SK-N-DZ (cell line): ENCODE measurements around the gene CDKN2B.

Source experiments
- DNase-seq: peaks from one replicate; pipeline ENCODE4 v3.0.0-alpha.2; 2015; ENCODE audit warnings: low spot score

CDKN2B gene

DNA sequence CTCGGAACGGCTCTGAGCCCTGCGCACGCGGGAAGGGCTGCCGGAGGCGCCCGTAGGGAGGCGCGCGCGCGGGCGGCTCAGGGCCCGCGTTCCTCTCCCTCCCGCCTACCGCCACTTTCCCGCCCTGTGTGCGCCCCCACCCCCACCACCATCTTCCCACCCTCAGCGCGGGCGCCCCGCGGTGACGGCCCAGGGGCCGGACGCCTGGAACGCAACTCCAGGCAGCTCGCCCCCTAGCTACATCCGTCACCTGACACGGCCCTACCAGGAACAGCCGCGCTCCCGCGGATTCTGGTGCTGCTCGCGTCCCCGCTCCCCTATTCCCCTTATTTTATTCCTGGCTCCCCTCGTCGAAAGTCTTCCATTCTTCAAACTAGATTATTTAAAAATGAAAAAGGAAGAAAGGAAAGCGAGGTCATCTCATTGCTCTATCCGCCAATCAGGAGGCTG, 14.5 kb downstream of the CDKN2B start, which contains the start of gene CDKN2B-AS1:
Gene CDKN2B-AS1 (plus strand): TSS at position 236 of the 450 bp plus-strand sequence.
- DNase-seq, result peak; percentile 58

DNA sequence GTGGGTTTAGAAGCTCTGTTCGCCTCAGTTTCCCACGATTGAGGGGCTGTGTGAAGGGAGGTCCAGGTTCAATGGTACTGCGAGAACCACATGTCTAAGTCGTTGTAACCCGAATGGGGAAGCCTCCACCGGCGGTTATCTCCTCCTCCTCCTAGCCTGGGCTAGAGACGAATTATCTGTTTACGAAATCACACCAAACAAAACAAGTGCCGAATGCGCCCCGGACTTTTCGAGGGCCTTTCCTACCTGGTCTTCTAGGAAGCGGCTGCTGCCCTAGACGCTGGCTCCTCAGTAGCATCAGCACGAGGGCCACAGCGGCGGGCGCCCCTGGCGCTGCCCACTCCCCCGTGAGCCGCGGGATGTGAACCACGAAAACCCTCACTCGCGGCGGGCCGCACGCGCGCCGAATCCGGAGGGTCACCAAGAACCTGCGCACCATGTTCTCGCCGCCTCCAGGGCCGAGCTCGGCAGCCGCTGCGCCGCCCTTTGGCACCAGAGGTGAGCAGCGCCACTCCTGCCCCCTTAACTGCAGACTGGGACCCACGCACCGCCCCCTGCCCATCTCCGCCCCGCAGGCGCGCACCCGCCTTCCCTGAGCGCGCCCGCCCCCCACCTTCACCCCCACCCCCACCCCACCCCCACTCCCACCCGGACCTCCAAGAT, 15.1 kb downstream of the CDKN2B start, which contains the start of gene CDKN2A:
Gene CDKN2A (minus strand): TSS at position 500 of the 663 bp plus-strand sequence.
- peak; percentile 16 for DNase-seq

DNA sequence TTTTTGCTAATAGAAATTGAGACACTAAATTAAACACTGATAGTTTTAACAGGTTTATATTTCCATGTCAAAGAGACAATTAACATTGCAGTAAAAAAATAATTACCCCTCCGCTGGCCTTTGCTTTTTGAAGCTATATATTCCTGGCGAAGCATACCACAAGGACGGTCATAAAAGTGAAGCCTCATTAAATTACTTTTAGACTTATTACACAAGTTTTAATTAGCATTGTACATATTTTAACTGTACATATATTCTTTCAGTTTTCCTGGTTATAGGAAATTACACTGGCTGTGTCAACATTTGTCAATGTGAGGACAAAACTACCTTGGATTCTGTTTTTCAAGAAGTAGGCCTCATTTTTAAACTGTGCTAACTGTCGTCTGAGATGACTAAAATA, 16.1 kb downstream of the CDKN2B start:
- no peak for DNase-seq

DNA sequence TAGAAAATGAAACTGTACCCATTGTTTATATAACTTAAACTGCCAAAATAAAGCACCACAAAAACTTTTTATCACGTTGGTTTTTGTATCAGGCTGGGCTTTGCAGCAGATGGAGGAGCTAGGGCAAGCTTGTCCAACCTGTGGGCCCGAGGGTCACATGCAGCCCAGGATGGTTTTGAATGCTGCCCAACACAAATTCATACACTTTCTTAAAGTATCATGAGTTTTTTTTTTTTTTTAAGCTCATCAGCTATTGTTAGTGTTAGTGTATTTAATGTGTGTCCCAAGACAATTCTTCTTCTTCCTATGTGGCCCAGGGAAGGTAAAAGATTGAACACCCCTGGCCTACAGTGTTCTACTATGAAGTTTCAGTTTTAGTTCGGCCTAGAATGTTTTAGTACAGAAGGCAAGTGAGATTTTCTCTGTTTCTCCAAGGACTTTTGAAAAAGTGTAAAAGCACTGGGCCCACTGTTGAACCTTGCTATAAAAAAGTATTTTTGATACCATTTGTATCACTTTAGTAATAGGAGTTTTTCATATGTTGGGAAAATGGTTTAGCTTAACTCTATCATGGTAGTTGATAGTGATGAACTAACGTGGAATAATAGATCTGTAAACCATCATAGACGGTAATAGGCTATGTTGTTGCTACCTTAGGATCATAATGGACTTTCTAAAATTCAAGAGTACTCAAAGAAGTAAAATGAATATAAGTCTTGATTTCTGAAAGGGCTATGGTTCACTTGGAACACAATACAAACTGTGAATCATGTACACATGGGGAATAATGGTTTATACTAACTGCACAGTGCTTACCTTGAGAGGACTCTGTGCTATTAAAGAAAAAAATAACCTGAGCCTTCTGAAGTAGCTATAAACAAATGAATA, 17.8 kb downstream of the CDKN2B start:
- no peak for DNase-seq

DNA sequence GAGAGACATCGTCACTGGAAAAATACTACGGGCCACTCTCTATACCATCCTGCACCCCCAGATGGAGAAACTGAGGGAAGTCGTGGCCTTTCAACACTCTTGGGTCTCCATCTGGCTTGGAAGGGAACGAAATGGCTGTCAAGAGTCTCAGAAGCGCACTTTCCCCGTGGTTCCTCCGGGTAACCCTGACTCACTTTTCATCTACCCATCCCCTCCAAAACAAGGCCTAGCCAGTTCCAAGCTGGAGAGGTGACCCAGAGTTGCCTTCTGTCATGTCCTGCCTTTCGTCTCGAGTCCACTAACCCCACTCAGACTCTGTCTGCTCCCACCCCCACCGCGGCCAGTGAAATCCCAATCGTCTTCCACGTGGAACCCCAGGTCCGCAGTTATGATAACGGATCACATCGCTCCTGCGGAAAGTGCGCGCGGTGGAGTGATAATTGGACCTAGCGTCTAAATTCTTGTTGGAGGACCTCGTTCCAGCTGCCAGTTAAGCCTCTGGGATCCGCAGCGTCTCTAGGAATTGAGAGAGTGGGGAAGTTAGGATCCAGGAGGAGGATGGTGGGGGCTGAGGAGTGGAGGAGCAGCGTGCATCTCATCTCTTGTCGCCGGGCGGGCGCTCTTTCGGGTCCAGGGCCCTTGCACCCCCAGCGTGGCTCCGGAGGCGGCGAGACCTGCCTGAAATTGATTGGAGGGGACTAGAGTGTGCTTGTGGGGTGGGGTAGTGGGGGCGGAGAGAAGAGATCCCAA, 19.5 kb downstream of the CDKN2B start:
- DNase-seq, result no peak

DNA sequence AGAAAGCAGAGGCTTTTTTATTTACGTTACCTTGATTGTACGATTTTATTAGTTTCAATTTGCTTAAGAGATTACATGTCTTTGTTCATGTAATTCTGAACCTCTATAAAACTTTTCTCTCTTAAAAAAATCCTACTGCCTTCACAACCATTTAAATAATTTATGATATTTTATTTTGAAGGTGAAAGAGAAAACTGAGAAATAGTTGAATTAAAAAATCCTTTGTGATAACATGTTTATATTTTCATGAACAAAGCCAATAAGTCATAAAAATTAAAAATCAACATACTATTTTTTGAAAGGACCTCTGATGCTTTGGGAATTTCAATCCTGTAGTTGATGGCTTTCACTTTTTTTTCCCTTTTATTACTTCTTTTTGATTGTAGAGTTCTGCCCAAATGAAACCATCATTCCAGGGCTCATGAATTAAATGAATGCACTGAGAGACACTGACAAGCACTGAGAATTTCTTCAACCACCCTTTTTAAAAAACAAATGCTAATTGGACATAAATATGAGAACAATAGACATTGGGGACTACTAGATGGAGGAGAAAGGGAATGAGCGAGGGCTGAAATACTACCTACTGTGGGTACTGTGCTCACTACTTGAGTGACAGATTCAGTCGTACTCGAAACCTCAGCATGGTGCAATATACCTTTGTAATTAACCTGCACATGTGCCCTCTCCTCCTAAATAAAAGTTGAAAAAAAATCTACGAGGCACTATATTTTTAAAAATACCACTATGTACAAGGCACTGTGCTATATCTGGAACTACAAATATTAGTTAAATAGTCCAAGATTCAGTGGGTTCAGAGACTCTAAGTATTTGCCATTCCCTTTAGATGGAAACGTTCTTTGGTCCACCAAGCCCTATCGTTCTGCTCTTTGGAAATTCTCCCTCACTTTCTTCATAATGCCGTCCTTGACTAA, 20.8 kb downstream of the CDKN2B start:
- DNase-seq, result no peak

DNA sequence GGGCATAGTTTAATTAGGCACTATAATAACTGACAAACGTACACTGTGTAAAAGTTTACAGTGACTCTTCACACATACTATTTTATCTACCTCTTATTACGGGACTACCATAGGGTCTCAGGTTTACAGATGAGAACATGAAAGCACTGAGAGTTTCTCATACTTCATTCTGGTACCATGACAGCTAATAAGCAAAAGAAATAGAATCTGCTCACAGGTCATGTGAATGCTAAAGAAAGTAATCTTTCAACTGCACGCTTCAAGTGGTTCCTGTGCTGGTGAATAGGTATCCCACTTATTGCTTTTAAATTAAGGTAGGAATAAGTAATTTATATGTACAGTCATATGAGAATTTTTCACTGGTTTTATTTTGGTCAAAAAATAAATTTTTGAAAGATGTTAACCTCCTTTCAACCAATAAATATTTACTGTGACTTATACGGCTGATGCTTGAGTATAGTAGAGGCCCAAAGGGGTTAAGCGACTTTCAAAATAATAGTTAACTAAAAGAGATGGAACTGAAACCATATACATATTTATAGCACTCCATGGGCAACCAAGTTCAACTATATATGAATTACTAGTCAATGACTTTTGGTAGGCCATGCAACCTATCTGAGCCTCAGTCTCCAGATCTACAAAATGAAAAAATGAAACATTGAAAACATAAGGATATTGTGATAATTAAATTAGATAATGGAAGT, 23.0 kb downstream of the CDKN2B start:
- no peak for DNase-seq

DNA sequence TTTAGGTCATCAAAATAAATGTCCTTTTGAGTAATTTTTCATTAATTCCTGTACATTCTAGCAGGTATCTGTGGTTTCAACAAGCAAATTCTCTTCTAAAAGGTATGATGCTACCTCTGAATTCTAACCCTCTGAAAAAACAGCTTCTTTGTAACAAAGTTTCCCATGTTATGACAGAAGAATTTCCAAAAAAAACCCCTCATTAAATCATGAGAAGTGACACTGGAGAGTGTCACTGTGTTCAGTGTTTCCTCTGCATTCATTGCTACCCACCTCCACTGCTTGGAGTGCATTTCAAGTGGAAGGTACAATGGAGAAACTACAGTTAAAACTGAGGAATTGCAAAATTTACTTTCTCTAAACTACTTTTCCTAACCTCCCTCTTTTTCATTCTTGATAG, 25.0 kb downstream of the CDKN2B start:
- no peak for DNase-seq

DNA sequence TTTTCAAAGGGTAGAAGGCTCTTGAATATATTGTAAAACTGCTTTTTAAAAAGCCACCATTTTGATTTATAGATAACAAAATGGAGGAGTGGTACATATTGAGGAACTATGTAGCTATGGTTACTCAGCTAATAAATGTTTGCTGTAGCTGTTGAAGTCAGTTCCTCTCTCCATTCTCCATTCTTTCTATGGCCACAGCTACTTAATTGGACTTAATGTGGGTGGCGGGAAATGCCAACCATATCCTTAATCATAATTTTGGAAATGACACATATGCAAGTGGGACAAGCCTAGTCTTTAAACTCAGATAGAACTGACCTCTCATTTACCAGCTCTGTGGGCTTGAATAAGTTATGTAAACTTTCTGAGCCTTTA, 25.6 kb downstream of the CDKN2B start:
- DNase-seq, result no peak

DNA sequence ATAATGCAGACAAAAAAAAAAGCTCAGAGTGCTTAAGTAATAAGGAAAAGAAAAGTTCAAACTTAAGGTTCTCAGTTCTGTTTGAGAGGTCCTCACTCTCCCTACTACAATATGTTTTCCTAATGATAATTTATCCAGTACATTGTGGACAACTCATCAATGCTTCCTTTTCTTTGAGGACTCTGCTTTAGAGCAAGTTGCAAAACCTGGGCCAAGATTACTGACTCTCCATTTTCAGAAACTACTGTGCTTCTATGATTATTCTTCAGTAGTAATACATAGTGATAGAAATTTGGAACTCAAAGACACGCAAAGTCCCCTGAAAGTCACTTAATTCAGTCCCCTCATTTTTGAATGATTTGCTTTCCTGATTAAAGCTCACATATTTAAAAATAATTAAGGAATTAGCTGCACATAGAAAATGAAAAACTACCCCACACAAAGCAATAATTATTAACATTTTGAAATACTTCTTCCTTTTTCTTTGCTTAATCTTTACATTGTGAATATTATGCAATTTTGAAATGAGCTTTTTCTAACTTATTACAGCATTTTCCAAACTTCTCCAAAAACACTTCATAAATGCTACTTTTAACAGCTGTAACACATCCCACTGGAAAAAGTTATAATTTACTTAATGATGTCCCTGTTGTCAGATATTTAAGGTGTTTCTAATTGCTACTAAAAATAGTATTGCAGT, 26.1 kb downstream of the CDKN2B start:
- DNase-seq, result no peak

DNA sequence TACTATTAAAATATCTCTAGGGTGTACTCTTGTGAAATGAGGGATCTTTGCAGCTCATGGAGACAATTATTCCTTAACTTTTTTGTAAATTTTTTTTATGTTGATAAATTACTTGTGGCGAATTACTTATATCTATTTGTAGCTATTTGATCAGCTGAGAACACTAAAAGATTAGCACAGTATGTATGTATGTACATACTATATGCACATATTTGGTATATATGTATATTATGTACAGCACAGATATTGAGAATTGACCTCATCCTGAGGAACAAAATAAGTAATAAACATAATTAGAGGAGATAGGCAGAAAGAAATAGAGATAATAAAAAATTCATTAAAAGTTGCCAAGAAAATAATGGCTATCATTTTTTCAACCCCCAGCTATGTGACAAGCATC, 26.7 kb downstream of the CDKN2B start:
- DNase-seq, result no peak

DNA sequence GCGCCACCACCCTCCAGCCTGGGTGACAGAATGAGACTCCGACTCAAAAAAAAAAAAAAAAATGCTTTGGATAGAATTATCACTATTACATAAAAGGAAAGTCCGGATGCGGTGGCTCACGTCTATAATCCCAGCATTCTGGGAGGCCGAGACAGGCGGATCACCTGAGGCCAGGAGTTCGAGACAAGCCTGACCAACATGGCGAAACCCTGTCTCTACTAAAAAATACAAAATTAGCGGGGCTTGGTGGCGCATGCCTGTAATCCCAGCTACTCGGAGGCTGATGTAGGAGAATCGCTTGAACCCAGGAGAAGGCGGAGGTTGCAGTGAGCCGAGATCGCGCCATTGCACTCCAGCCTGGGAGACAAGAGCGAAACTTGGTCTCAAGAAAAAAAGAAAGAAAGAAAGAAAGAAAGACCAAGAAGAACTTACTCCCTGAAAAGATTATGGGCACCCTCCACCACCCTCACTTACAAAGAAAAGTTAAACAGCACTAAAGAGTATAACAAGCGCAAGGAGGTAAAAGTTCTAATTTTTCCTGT, 32.7 kb downstream of the CDKN2B start:
- DNase-seq, result no peak

DNA sequence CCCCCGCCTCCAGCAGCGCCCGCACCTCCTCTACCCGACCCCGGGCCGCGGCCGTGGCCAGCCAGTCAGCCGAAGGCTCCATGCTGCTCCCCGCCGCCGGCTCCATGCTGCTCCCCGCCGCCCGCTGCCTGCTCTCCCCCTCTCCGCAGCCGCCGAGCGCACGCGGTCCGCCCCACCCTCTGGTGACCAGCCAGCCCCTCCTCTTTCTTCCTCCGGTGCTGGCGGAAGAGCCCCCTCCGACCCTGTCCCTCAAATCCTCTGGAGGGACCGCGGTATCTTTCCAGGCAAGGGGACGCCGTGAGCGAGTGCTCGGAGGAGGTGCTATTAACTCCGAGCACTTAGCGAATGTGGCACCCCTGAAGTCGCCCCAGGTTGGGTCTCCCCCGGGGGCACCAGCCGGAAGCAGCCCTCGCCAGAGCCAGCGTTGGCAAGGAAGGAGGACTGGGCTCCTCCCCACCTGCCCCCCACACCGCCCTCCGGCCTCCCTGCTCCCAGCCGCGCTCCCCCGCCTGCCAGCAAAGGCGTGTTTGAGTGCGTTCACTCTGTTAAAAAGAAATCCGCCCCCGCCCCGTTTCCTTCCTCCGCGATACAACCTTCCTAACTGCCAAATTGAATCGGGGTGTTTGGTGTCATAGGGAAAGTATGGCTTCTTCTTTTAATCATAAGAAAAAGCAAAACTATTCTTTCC, 34.2 kb downstream of the CDKN2B start:
- peak; percentile 30 for DNase-seq

DNA sequence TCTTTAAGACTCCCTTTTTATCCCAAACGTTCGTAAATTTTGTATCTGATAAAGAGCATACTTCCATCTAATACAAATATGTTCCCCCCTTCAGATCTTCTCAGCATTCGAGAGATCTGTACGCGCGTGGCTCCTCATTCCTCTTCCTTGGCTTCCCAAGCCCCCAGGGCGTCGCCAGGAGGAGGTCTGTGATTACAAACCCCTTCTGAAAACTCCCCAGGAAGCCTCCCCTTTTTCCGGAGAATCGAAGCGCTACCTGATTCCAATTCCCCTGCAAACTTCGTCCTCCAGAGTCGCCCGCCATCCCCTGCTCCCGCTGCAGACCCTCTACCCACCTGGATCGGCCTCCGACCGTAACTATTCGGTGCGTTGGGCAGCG, 34.8 kb downstream of the CDKN2B start:
- no peak for DNase-seq

DNA sequence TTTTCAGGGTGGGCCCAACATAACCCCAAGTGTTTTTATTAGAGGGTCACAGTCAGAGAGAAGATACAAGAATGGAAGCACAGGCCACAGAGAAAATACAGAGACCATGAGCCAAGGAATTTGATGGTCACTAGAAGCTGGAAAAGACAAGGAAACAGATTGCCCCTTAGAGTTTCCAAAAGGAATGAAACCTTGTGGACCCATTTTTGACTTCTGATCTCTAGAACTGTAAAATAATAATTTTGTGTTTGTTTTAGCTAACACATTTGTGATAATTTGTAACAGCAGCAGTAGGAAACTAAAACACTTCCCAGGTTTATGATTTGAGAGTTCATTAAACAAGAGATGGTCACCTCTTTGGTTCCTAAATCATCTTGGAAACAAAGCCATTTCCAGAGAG, 36.7 kb downstream of the CDKN2B start:
- no peak for DNase-seq

DNA sequence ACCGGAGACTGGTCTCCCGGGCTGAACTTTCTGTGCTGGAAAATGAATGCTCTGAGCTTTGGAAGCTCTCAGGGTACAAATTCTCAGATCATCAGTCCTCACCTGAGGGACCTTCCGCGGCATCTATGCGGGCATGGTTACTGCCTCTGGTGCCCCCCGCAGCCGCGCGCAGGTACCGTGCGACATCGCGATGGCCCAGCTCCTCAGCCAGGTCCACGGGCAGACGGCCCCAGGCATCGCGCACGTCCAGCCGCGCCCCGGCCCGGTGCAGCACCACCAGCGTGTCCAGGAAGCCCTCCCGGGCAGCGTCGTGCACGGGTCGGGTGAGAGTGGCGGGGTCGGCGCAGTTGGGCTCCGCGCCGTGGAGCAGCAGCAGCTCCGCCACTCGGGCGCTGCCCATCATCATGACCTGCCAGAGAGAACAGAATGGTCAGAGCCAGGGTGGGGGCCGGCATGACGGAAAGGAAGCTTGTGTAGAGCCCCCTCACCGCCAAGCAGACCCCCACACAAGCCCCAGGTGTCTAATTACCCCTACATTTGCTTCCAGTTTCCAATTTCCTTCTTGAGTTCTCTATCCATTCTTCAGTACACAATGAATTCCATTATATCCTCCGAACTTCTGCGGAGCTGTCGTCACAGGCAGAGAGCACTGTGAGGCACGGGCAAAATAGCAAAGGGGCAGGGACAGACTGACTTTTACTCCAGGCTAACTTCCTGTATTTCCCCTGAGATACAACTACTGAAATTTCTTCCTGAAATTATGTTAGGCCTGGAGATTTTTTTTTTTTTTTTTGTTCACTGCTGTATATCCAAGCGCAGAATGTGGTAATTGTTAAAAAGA, 38.1 kb downstream of the CDKN2B start:
- no peak for DNase-seq

DNA sequence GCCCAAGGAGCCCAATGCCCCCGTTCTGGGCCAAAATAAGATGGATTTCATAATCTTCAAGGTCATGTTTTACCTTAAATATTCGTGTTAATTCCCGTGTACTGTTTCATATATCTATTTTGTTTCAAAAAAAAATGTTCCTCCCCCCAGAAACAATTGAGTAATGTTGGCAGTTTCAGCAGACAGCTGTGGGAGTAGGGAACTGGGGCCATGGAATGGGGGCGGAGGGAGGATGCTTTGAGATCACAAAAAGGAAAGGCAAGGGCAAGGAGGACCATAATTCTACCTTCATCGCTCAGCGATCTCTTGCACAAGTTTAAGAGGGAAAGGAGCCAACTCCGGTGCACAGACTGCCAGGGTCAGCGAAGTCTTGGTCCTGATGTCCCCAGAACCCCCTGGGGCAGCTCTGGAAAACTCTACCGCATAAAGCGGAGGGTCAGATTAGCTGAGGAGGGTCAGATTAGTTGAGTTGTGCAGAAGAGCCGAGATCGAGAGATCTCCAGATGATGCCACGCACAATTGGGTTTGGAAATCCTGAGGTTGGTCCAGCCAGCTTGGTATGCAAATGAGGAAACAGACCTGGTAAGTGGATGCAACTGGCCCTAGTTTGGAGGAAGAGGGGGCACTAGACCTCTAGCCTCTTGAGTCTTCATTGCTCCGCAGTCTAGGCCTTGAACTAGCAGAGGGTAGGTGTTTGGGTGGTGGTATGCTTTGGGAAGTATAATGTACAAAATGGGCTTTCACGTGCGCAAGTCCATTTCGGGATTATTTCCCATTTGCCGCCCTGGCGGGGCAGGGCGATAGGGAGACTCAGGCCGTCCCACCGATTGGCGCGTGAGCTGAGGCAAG, 38.9 kb downstream of the CDKN2B start:
- DNase-seq, result no peak
